ENCODE data around the gene ISM1.

DNA sequence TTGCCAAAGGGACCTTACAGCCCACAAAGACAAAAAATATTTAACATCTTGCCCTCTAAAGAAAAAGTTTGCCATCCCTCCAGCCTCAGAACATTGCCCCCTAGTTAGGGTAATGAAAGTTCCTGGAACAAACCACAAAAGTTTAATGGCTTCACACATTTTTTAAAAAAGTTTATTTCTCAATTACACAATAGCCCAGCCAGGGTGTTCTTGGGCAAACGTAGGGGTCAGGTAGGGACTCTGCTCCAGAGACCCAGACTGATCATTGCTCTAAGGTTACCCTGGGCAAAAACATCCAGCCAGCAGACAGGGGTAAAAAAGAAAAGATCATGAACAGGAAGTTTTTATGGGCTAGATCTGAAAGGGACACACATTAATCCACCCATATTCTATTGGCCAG lies 4.5 kb upstream of the ISM1 start:
- TF ChIP-seq GABPA (IDR thresholded peaks at IDR 0.05; ENCODE audit: low read depth) (no peak), POLR2AphosphoS5 (IDR thresholded peaks at IDR 0.05; ENCODE audit: low read depth) (no peak)
- TF ChIP-seq, protein P1, sequence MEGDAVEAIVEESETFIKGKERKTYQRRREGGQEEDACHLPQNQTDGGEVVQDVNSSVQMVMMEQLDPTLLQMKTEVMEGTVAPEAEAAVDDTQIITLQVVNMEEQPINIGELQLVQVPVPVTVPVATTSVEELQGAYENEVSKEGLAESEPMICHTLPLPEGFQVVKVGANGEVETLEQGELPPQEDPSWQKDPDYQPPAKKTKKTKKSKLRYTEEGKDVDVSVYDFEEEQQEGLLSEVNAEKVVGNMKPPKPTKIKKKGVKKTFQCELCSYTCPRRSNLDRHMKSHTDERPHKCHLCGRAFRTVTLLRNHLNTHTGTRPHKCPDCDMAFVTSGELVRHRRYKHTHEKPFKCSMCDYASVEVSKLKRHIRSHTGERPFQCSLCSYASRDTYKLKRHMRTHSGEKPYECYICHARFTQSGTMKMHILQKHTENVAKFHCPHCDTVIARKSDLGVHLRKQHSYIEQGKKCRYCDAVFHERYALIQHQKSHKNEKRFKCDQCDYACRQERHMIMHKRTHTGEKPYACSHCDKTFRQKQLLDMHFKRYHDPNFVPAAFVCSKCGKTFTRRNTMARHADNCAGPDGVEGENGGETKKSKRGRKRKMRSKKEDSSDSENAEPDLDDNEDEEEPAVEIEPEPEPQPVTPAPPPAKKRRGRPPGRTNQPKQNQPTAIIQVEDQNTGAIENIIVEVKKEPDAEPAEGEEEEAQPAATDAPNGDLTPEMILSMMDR (IDR thresholded peaks at IDR 0.05; ENCODE audit: insufficient read depth, low read length) = no peak

All from HL-60 (cell line).